Kidney epithelial cell (primary cell): ENCODE results near the gene DZIP1. TPM values are rescaled to one million over a fixed set of nuclear protein-coding genes. Genes with fewer than 3 reads are reported as not detected.

Experiments used
- DNase-seq: peaks from one replicate; pipeline ENCODE4 v3.0.0-alpha.2; 2010; ENCODE audit warnings: low read depth
- H3K27me3 ChIP-seq: 2 replicates; pipeline ENCODE4 v1.6.0; 2011; ENCODE audit warnings: low read length; ENCODE audit not compliant: control insufficient read depth, insufficient read depth
- H3K36me3 ChIP-seq: 2 replicates; pipeline ENCODE4 v1.5.1; 2011; ENCODE audit warnings: low read length; ENCODE audit not compliant: control insufficient read depth, insufficient read depth
- H3K4me3 ChIP-seq: 2 replicates; pipeline ENCODE4 v1.5.1; 2011; ENCODE audit warnings: low read depth, mild to moderate bottlenecking, control low read depth, low read length
- CTCF ChIP-seq: IDR thresholded peaks from 2 replicates; pipeline ENCODE4 v1.5.1; 2011; ENCODE audit warnings: mild to moderate bottlenecking, moderate library complexity, low read length, control low read depth, inconsistent platforms; ENCODE audit not compliant: insufficient read depth, poor library complexity, severe bottlenecking
- total RNA-seq: library from RNA; depleted of rRNA; stranded (reverse); fragments of >200 nt; gene quantifications from 2 replicates; pipeline ENCODE4 v1.2.3, GENCODE V29; 2015

DZIP1 gene
- total RNA-seq, 1 donor from 2014 or later, result 29.0 TPM

GRCh38 chr13:95647321-95647720 is 2.8 kb upstream of the DZIP1 start:
- Histone ChIP-seq H3K4me3 (no peak overlapping the region), H3K27me3 (no peaks in the 10 kb centered on the region), H3K36me3 (no peaks in the 10 kb centered on the region)
- no peak for DNase-seq
- TF ChIP-seq CTCF, result no peak

- Histone ChIP-seq H3K27me3 (no peaks in the 10 kb centered on the region), H3K36me3 (no peaks in the 10 kb centered on the region), H3K4me3 (peak overlapping the region; percentile 61)
- no peak for TF ChIP-seq CTCF
- DNase-seq, result no peak
Measured at GRCh38 chr13:95643936-95644598, 439 bp downstream of the DZIP1 start.

- TF ChIP-seq CTCF, result no peak
- peak overlapping the region; percentile 61 for H3K4me3 ChIP-seq
- no peaks in the 10 kb centered on the region for H3K27me3 ChIP-seq
- H3K36me3 ChIP-seq, result no peaks in the 10 kb centered on the region
- no peak for DNase-seq
Measured at GRCh38 chr13:95643571-95643935, 953 bp downstream of the DZIP1 start.

- Histone ChIP-seq H3K4me3 (peak overlapping the region; percentile 61), H3K27me3 (no peaks in the 10 kb centered on the region), H3K36me3 (no peaks in the 10 kb centered on the region)
- no peak for DNase-seq
- no peak for TF ChIP-seq CTCF
Measured at GRCh38 chr13:95642999-95643398, 1.5 kb downstream of the DZIP1 start.

GRCh38 chr13:95642028-95642621 is 2.4 kb downstream of the DZIP1 start:
- no peaks in the 10 kb centered on the region for H3K36me3 ChIP-seq
- no peak for TF ChIP-seq CTCF
- H3K4me3 ChIP-seq, result peak overlapping the region; percentile 32
- DNase-seq, result no peak
- H3K27me3 ChIP-seq, result no peaks in the 10 kb centered on the region
